MM.1S (cell line): ENCODE data around the gene LIPA.

Experiments
- EZH2 ChIP-seq: fragments of 300-600 bp; sonication (generic); optimal IDR thresholded peaks from 2 replicates; pipeline ENCODE3; 2017; ENCODE audit warnings: low read depth, mild to moderate bottlenecking, antibody characterized with exemption, low read length, mixed read lengths
- TF ChIP-seq, protein P1 (sequence below): fragments of 300-600 bp; sonication (generic); IDR thresholded peaks from 2 replicates; pipeline ENCODE4 v1.5.1; 2016; ENCODE audit warnings: antibody characterized with exemption, low read length, mixed read lengths

DNA sequence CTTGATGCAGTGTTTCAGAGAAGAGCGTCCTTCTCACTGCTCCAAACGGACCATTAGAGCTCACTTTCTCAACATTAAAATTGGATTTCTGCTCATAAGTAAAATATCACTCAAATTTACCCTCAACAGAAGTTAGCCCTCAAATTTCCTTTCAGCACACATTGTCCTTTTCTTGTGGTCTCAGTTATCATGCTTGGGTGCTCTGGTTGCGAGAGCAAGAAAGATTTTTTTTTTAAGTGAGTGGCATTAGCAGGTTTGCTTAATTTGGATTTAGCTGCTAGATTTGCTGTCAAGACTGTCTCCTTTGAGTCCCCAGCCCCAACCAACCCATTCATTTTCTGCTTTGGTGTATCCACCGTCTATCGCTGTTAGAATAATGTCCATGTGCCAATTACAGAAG, 41.9 kb downstream of the LIPA start:
- TF ChIP-seq, protein P1, sequence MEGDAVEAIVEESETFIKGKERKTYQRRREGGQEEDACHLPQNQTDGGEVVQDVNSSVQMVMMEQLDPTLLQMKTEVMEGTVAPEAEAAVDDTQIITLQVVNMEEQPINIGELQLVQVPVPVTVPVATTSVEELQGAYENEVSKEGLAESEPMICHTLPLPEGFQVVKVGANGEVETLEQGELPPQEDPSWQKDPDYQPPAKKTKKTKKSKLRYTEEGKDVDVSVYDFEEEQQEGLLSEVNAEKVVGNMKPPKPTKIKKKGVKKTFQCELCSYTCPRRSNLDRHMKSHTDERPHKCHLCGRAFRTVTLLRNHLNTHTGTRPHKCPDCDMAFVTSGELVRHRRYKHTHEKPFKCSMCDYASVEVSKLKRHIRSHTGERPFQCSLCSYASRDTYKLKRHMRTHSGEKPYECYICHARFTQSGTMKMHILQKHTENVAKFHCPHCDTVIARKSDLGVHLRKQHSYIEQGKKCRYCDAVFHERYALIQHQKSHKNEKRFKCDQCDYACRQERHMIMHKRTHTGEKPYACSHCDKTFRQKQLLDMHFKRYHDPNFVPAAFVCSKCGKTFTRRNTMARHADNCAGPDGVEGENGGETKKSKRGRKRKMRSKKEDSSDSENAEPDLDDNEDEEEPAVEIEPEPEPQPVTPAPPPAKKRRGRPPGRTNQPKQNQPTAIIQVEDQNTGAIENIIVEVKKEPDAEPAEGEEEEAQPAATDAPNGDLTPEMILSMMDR = no peak
- no peak for TF ChIP-seq EZH2
